Measurements from ENCODE around the gene PLCH1. TPM values are rescaled to one million over a fixed set of nuclear protein-coding genes. Genes with fewer than 3 reads are reported as not detected.

Gene PLCH1
- total and polyA plus RNA-seq, 2 experiments from 2014 or later, result 8.1 to 25.3 TPM

- no peak for TF ChIP-seq ZNF462 (CRISPR knock-in tag; IDR thresholded peaks at IDR 0.05)
- no peak for TF ChIP-seq STAT1 (IDR thresholded peaks at IDR 0.05; ENCODE audit: unreplicated experiment)
- no peak for TF ChIP-seq NANOG (IDR thresholded peaks at IDR 0.05; ENCODE audit: borderline replicate concordance)
- TF ChIP-seq CREB1 (CRISPR knock-in tag; IDR thresholded peaks at IDR 0.05; ENCODE audit: low read depth), result no peak
- no peak for TF ChIP-seq EZH2phosphoT487 (IDR thresholded peaks at IDR 0.05; ENCODE audit: unreplicated experiment)
- TF ChIP-seq JUNB (IDR thresholded peaks at IDR 0.05; ENCODE audit: unreplicated experiment), result no peak
These were observed 316.3 kb downstream of the PLCH1 start (continued) for GRCh38 chr3:155428563-155428962.

- no peak overlapping the region for H3K27ac Mint-ChIP-seq
- peaks cover 30% of the 10 kb centered on the region for H3K9me3 Mint-ChIP-seq
These were observed 318.2 kb downstream of the PLCH1 start for GRCh38 chr3:155426524-155427230.

More at GRCh38 chr3:155426524-155427230, 318.2 kb downstream of the PLCH1 start:
- no peak overlapping the region for H3K27ac ChIP-seq (ENCODE audit: low read depth)
- no peaks in the 10 kb centered on the region for H3K27me3 ChIP-seq (ENCODE audit: insufficient read depth)
- peaks cover 16% of the 10 kb centered on the region for H3K4me1 Mint-ChIP-seq
- no peak for TF ChIP-seq ZNF462 (CRISPR knock-in tag; IDR thresholded peaks at IDR 0.05)
- no peak for TF ChIP-seq POLR2AphosphoS5 (IDR thresholded peaks at IDR 0.05; ENCODE audit: low read depth)
- no peak for TF ChIP-seq CREB1 (CRISPR knock-in tag; IDR thresholded peaks at IDR 0.05; ENCODE audit: low read depth)
- TF ChIP-seq JUNB (IDR thresholded peaks at IDR 0.05; ENCODE audit: unreplicated experiment), result no peak
- TF ChIP-seq ZNF114 (CRISPR knock-in tag; IDR thresholded peaks at IDR 0.05), result no peak
- no peak for TF ChIP-seq EZH2 (IDR thresholded peaks at IDR 0.05; ENCODE audit: low read depth, unreplicated experiment)
- no peak for TF ChIP-seq NANOG (IDR thresholded peaks at IDR 0.05; ENCODE audit: borderline replicate concordance)
- no peak for TF ChIP-seq STAT1 (IDR thresholded peaks at IDR 0.05; ENCODE audit: unreplicated experiment)
- H3K4me3 Mint-ChIP-seq, result no peak overlapping the region
- H3K36me3 Mint-ChIP-seq (ENCODE audit: low read depth), result peaks cover 21% of the 10 kb centered on the region
- no peak for ATAC-seq
- H3K4me2 ChIP-seq, result no peak overlapping the region
- no peak for DNase-seq (ENCODE audit: low spot score)
- H2AFZ ChIP-seq, result no peak overlapping the region
- H3K27me3 Mint-ChIP-seq (ENCODE audit: insufficient read depth, low read depth, poor library complexity), result no peaks in the 10 kb centered on the region
- 0 out of 2 replicates have a peak, but pooled peaks cover 16% of the 10 kb centered on the region for H3K36me3 ChIP-seq (ENCODE audit: insufficient read depth)
- H3F3A ChIP-seq (replicated peaks; ENCODE audit: low read depth), result no peaks in the 10 kb centered on the region
- H3K9me2 ChIP-seq (ENCODE audit: insufficient read depth), result peaks cover 7% of the 10 kb centered on the region; the same call in 1 of the 2 replicates
- no peaks in the 10 kb centered on the region for H3K79me2 ChIP-seq (replicated peaks; ENCODE audit: insufficient read depth)
- no peak overlapping the region for H3K4me3 ChIP-seq
- no peaks in the 10 kb centered on the region for H4K20me1 ChIP-seq (replicated peaks; ENCODE audit: insufficient read depth)
- H3K4me1 ChIP-seq (ENCODE audit: insufficient read depth), result peaks cover 23% of the 10 kb centered on the region
